WTC11 (cell line): ENCODE measurements around the gene RAB11FIP5. TPM values are rescaled to one million over a fixed set of nuclear protein-coding genes. Genes with fewer than 3 reads are reported as not detected.

Source experiments
- ATAC-seq: fragments of 200-7000 bp; cut with Tn5 transposase; 2 replicates; pipeline ENCODE4 v1.10.0; 2021; ENCODE audit warnings: mild to moderate bottlenecking, moderate library complexity
- CTCF ChIA-PET: fragments of 300-600 bp; sonication (Branson Sonifier 250); formaldehyde crosslinking; loops from one replicate; lab custom pipeline; 2021; ENCODE audit warnings: antibody characterized with exemption; lab: Charles Lee
- POLR2A ChIA-PET: fragments of 350-600 bp; sonication (Branson Sonifier 250); formaldehyde crosslinking; loops from one replicate; lab custom pipeline; 2021; ENCODE audit warnings: antibody characterized with exemption; lab: Charles Lee
- DNase-seq: peaks from one replicate; pipeline ENCODE4 v3.0.0; 2021; ENCODE audit warnings: low spot score
- H3K27ac Mint-ChIP-seq: 2 replicates; pipeline ENCODE4 v1.8.0; 2021; ENCODE audit warnings: mixed read lengths
- H3K27me3 Mint-ChIP-seq: 2 replicates; pipeline ENCODE4 v1.8.0; 2021; ENCODE audit warnings: low read depth, mild to moderate bottlenecking, moderate library complexity, mixed read lengths
- H3K36me3 Mint-ChIP-seq: 2 replicates; pipeline ENCODE4 v1.8.0; 2021; ENCODE audit warnings: mixed read lengths
- H3K4me1 Mint-ChIP-seq: 2 replicates; pipeline ENCODE4 v1.8.0; 2022; ENCODE audit warnings: mixed read lengths
- H3K4me3 Mint-ChIP-seq: 2 replicates; pipeline ENCODE4 v1.8.0; 2021; ENCODE audit warnings: mild to moderate bottlenecking, moderate library complexity, mixed read lengths
- H3K9me3 Mint-ChIP-seq: 2 replicates; pipeline ENCODE4 v1.8.0; 2021; ENCODE audit warnings: mixed read lengths
- CREB1 ChIP-seq: sonication (generic); formaldehyde crosslinking; IDR thresholded peaks from 2 replicates; pipeline ENCODE4 v1.8.0; 2023; ENCODE audit warnings: mild to moderate bottlenecking, missing genetic modification reagents
- FOXP1 ChIP-seq: sonication (generic); formaldehyde crosslinking; IDR thresholded peaks from 2 replicates; pipeline ENCODE4 v1.8.0; 2022; ENCODE audit warnings: missing genetic modification reagents, mild to moderate bottlenecking, moderate library complexity, borderline replicate concordance
- GRHL2 ChIP-seq: fragments of 250-450 bp; sonication (Bioruptor Pico); IDR thresholded peaks from 2 replicates; pipeline ENCODE4 v1.8.0; 2022; ENCODE audit warnings: mild to moderate bottlenecking, moderate library complexity; ENCODE audit not compliant: insufficient replicate concordance, severe bottlenecking
- NFATC4 ChIP-seq: fragments of 250-450 bp; sonication (Bioruptor Pico); IDR thresholded peaks from 2 replicates; pipeline ENCODE4 v1.9.0; 2021; ENCODE audit warnings: mild to moderate bottlenecking
- PRRX2 ChIP-seq: fragments of 250-450 bp; sonication (Bioruptor Pico); IDR thresholded peaks from 2 replicates; pipeline ENCODE4 v1.8.0; 2021; ENCODE audit warnings: mild to moderate bottlenecking
- SMAD3 ChIP-seq: sonication (generic); formaldehyde crosslinking; IDR thresholded peaks from 2 replicates; pipeline ENCODE4 v1.8.0; 2022; ENCODE audit warnings: missing genetic modification reagents, mild to moderate bottlenecking, borderline replicate concordance
- SOX15 ChIP-seq: fragments of 250-450 bp; sonication (Bioruptor Pico); IDR thresholded peaks from 2 replicates; pipeline ENCODE4 v1.9.0; 2021; ENCODE audit warnings: mild to moderate bottlenecking
- TCF7 ChIP-seq: sonication (generic); formaldehyde crosslinking; IDR thresholded peaks from 2 replicates; pipeline ENCODE4 v1.8.0; 2022; ENCODE audit warnings: mild to moderate bottlenecking, low read depth, missing genetic modification reagents, moderate library complexity
- TEAD1 ChIP-seq: sonication (generic); formaldehyde crosslinking; IDR thresholded peaks from 2 replicates; pipeline ENCODE4 v1.8.0; 2022; ENCODE audit warnings: mild to moderate bottlenecking, missing genetic modification reagents
- ZBTB21 ChIP-seq: sonication (generic); formaldehyde crosslinking; IDR thresholded peaks from 2 replicates; pipeline ENCODE4 v1.8.1; 2023; ENCODE audit warnings: mild to moderate bottlenecking, missing genetic modification reagents, borderline replicate concordance
- ZNF232 ChIP-seq: sonication (generic); formaldehyde crosslinking; IDR thresholded peaks from 2 replicates; pipeline ENCODE4 v1.8.0; 2022; ENCODE audit warnings: mild to moderate bottlenecking, missing genetic modification reagents
- ZNF416 ChIP-seq: fragments of 250-450 bp; sonication (Bioruptor Pico); IDR thresholded peaks from 2 replicates; pipeline ENCODE4 v1.9.0; 2021; ENCODE audit warnings: mild to moderate bottlenecking, inconsistent platforms
- ZNF423 ChIP-seq: fragments of 250-450 bp; sonication (Bioruptor Pico); IDR thresholded peaks from 2 replicates; pipeline ENCODE4 v2.1.2; 2022; ENCODE audit warnings: mild to moderate bottlenecking, moderate library complexity
- total RNA-seq: library from RNA; stranded (reverse); gene quantifications from 3 replicates; pipeline ENCODE4 v1.2.3, GENCODE V29; 2021
- TF ChIP-seq, protein P1 (sequence below): sonication (generic); formaldehyde crosslinking; conservative IDR thresholded peaks from 2 replicates; pipeline ENCODE4 v1.8.1; 2022; ENCODE audit warnings: mild to moderate bottlenecking, missing genetic modification reagents
- TF ChIP-seq, protein P2 (sequence below): sonication (generic); formaldehyde crosslinking; IDR thresholded peaks from 2 replicates; pipeline ENCODE4 v1.8.0; 2022; ENCODE audit warnings: mild to moderate bottlenecking, missing genetic modification reagents
- TF ChIP-seq, protein P3 (sequence below): fragments of 250-450 bp; sonication (Bioruptor Pico); IDR thresholded peaks from 2 replicates; pipeline ENCODE4 v2.1.2; 2022; ENCODE audit warnings: mild to moderate bottlenecking, moderate library complexity
- TF ChIP-seq, protein P4 (sequence below): sonication (generic); formaldehyde crosslinking; IDR thresholded peaks from 2 replicates; pipeline ENCODE4 v1.8.1; 2023; ENCODE audit warnings: mild to moderate bottlenecking, missing genetic modification reagents, borderline replicate concordance
- TF ChIP-seq, protein P5 (sequence below): fragments of 250-450 bp; sonication (Bioruptor Pico); IDR thresholded peaks from 2 replicates; pipeline ENCODE4 v1.8.0; 2021; ENCODE audit warnings: mild to moderate bottlenecking
- TF ChIP-seq, protein P6 (sequence below): fragments of 250-450 bp; sonication (Bioruptor Pico); IDR thresholded peaks from 2 replicates; pipeline ENCODE4 v1.9.0; 2021; ENCODE audit warnings: mild to moderate bottlenecking
- TF ChIP-seq, protein P7 (sequence below): fragments of 250-450 bp; sonication (Bioruptor Pico); IDR thresholded peaks from 2 replicates; pipeline ENCODE4 v1.9.0; 2021; ENCODE audit warnings: mild to moderate bottlenecking

The RAB11FIP5 gene
- total RNA-seq, 1 experiment from 2014 or later: 16.0 TPM

DNA sequence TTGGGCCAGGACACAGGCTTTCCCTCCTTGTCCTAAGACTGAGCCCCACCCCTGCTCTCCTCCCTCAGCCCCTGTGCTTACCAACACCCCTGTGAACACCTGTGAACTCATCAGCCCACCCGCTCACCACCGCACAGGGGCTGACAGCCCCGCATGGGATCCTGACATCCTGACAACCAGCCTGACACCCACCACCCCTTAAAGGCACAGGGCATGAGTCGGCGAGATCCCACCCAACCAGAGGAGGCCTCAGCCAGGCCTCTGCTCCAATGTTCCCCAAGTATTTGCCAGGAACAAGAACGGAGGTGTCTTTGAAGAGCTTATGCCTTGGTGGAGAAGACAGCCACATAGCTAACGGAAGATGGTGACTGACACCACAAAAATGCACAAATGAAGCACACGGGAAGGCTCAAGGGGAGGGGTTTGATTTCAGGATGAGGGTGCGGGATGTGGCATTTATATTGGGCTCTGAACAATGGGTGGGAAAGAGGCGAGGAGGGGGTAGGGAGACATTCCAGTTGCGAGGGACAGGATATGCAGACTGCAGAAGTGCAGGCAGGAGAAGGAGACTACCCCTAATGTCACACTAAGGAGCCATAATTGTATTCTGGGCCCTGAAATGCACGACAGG is 11.0 kb downstream of the RAB11FIP5 start:
- Mint-ChIP-seq H3K4me3 (no peak overlapping the region), H3K27me3 (no peaks in the 10 kb centered on the region), H3K27ac (peak overlapping the region; percentile 48), H3K36me3 (no peaks in the 10 kb centered on the region), H3K4me1 (peaks cover 27% of the 10 kb centered on the region), H3K9me3 (no peaks in the 10 kb centered on the region)
- ATAC-seq (peak; percentile 70), DNase-seq (no peak)
- TF ChIP-seq SOX15 (CRISPR knock-in tag): no peak
- TF ChIP-seq, protein P1, sequence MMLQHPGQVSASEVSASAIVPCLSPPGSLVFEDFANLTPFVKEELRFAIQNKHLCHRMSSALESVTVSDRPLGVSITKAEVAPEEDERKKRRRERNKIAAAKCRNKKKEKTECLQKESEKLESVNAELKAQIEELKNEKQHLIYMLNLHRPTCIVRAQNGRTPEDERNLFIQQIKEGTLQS (CRISPR knock-in tag): no peak
- TF ChIP-seq, protein P2, sequence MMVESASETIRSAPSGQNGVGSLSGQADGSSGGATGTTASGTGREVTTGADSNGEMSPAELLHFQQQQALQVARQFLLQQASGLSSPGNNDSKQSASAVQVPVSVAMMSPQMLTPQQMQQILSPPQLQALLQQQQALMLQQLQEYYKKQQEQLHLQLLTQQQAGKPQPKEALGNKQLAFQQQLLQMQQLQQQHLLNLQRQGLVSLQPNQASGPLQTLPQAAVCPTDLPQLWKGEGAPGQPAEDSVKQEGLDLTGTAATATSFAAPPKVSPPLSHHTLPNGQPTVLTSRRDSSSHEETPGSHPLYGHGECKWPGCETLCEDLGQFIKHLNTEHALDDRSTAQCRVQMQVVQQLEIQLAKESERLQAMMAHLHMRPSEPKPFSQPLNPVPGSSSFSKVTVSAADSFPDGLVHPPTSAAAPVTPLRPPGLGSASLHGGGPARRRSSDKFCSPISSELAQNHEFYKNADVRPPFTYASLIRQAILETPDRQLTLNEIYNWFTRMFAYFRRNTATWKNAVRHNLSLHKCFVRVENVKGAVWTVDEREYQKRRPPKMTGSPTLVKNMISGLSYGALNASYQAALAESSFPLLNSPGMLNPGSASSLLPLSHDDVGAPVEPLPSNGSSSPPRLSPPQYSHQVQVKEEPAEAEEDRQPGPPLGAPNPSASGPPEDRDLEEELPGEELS: no peak
- no peak for TF ChIP-seq ZNF232 (CRISPR knock-in tag)
- TF ChIP-seq SMAD3 (CRISPR knock-in tag): no peak
- ChIA-PET CTCF (no interaction called here), POLR2A (no interaction called here)

DNA sequence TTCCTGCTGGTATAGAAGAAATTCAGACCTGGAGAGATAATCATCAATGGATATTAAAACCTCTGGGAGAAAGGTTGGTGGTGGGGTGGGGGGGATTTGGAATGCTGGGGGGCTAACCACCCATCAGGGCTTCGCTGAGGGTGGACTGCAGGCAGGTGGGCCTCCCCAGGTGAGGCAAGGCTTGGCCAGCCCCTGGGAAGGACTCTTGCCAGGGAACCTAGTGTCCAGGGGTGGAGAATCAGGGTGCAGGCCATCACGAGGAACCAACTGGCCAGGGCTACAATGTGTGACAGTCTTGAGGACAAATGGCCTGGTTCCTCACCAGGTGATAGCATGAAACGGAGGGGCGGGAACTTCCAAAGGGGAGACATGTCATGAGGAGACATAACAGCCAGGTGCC is 11.8 kb downstream of the RAB11FIP5 start:
- ATAC-seq: no peak
- Mint-ChIP-seq H3K27ac (no peak overlapping the region), H3K27me3 (no peaks in the 10 kb centered on the region), H3K4me3 (no peak overlapping the region), H3K9me3 (no peaks in the 10 kb centered on the region), H3K4me1 (peaks cover 27% of the 10 kb centered on the region), H3K36me3 (no peaks in the 10 kb centered on the region)
- DNase-seq: no peak
- CTCF ChIA-PET: interaction anchor here (0.6 to 1.7 kb wide), 3 partner anchors 58 to 207 kb away, joined by 5 to 6 read pairs (median 5); no protein-coding TSS in a partner anchor
- POLR2A ChIA-PET: no interaction called here
- TF ChIP-seq CREB1 (CRISPR knock-in tag): no peak
- TF ChIP-seq, protein P3, sequence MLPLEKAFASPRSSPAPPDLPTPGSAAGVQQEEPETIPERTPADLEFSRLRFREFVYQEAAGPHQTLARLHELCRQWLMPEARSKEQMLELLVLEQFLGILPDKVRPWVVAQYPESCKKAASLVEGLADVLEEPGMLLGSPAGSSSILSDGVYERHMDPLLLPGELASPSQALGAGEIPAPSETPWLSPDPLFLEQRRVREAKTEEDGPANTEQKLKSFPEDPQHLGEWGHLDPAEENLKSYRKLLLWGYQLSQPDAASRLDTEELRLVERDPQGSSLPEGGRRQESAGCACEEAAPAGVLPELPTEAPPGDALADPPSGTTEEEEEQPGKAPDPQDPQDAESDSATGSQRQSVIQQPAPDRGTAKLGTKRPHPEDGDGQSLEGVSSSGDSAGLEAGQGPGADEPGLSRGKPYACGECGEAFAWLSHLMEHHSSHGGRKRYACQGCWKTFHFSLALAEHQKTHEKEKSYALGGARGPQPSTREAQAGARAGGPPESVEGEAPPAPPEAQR (CRISPR knock-in tag): no peak
- TF ChIP-seq, protein P2: no peak
- no peak for TF ChIP-seq FOXP1 (CRISPR knock-in tag)
- TF ChIP-seq TCF7 (CRISPR knock-in tag): no peak
- TF ChIP-seq ZBTB21: no peak
- no peak for TF ChIP-seq PRRX2 (CRISPR knock-in tag)
- TF ChIP-seq, protein P4, sequence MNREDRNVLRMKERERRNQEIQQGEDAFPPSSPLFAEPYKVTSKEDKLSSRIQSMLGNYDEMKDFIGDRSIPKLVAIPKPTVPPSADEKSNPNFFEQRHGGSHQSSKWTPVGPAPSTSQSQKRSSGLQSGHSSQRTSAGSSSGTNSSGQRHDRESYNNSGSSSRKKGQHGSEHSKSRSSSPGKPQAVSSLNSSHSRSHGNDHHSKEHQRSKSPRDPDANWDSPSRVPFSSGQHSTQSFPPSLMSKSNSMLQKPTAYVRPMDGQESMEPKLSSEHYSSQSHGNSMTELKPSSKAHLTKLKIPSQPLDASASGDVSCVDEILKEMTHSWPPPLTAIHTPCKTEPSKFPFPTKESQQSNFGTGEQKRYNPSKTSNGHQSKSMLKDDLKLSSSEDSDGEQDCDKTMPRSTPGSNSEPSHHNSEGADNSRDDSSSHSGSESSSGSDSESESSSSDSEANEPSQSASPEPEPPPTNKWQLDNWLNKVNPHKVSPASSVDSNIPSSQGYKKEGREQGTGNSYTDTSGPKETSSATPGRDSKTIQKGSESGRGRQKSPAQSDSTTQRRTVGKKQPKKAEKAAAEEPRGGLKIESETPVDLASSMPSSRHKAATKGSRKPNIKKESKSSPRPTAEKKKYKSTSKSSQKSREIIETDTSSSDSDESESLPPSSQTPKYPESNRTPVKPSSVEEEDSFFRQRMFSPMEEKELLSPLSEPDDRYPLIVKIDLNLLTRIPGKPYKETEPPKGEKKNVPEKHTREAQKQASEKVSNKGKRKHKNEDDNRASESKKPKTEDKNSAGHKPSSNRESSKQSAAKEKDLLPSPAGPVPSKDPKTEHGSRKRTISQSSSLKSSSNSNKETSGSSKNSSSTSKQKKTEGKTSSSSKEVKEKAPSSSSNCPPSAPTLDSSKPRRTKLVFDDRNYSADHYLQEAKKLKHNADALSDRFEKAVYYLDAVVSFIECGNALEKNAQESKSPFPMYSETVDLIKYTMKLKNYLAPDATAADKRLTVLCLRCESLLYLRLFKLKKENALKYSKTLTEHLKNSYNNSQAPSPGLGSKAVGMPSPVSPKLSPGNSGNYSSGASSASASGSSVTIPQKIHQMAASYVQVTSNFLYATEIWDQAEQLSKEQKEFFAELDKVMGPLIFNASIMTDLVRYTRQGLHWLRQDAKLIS (CRISPR knock-in tag): no peak
- TF ChIP-seq NFATC4 (CRISPR knock-in tag): no peak
- no peak for TF ChIP-seq ZNF423 (CRISPR knock-in tag)
- TF ChIP-seq, protein P5, sequence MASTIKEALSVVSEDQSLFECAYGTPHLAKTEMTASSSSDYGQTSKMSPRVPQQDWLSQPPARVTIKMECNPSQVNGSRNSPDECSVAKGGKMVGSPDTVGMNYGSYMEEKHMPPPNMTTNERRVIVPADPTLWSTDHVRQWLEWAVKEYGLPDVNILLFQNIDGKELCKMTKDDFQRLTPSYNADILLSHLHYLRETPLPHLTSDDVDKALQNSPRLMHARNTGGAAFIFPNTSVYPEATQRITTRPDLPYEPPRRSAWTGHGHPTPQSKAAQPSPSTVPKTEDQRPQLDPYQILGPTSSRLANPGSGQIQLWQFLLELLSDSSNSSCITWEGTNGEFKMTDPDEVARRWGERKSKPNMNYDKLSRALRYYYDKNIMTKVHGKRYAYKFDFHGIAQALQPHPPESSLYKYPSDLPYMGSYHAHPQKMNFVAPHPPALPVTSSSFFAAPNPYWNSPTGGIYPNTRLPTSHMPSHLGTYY (CRISPR knock-in tag): no peak
- TF ChIP-seq, protein P6, sequence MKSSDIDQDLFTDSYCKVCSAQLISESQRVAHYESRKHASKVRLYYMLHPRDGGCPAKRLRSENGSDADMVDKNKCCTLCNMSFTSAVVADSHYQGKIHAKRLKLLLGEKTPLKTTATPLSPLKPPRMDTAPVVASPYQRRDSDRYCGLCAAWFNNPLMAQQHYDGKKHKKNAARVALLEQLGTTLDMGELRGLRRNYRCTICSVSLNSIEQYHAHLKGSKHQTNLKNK (CRISPR knock-in tag): no peak
- TF ChIP-seq GRHL2 (CRISPR knock-in tag): no peak
- TF ChIP-seq ZNF416: no peak
- no peak for TF ChIP-seq TEAD1 (CRISPR knock-in tag)
- TF ChIP-seq, protein P7, sequence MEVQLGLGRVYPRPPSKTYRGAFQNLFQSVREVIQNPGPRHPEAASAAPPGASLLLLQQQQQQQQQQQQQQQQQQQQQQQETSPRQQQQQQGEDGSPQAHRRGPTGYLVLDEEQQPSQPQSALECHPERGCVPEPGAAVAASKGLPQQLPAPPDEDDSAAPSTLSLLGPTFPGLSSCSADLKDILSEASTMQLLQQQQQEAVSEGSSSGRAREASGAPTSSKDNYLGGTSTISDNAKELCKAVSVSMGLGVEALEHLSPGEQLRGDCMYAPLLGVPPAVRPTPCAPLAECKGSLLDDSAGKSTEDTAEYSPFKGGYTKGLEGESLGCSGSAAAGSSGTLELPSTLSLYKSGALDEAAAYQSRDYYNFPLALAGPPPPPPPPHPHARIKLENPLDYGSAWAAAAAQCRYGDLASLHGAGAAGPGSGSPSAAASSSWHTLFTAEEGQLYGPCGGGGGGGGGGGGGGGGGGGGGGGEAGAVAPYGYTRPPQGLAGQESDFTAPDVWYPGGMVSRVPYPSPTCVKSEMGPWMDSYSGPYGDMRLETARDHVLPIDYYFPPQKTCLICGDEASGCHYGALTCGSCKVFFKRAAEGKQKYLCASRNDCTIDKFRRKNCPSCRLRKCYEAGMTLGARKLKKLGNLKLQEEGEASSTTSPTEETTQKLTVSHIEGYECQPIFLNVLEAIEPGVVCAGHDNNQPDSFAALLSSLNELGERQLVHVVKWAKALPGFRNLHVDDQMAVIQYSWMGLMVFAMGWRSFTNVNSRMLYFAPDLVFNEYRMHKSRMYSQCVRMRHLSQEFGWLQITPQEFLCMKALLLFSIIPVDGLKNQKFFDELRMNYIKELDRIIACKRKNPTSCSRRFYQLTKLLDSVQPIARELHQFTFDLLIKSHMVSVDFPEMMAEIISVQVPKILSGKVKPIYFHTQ (CRISPR knock-in tag): no peak
